AG04449 (cell line): ENCODE measurements around the gene MRPS25.

Experiments
- CTCF ChIA-PET: fragments of 350-600 bp; formaldehyde crosslinking; extraction: SDS; loops from one replicate; lab custom pipeline; 2021; ENCODE audit warnings: antibody characterized with exemption; lab: Yijun Ruan, JAX
- POLR2A ChIA-PET: fragments of 400-600, 350-600 bp; formaldehyde crosslinking; extraction: SDS; loops from one replicate; lab custom pipeline; 2020; ENCODE audit warnings: antibody characterized with exemption, inconsistent platforms; lab: Yijun Ruan, JAX
- DNase-seq: peaks from one replicate; pipeline ENCODE4 v3.0.0-alpha.2; 2010; ENCODE audit warnings: low read depth, low spot score
- H3K4me3 ChIP-seq: 2 replicates; pipeline ENCODE4 v1.5.1; 2011; ENCODE audit warnings: low read depth, mild to moderate bottlenecking, control low read depth, low read length
- TF ChIP-seq, protein P1 (sequence below): IDR thresholded peaks from one replicate; pipeline ENCODE4 v1.5.1; 2011; ENCODE audit warnings: mild to moderate bottlenecking, moderate library complexity, low read length, control low read depth, inconsistent platforms; ENCODE audit not compliant: insufficient read depth; ENCODE audit errors: missing control alignments

MRPS25 gene

DNA sequence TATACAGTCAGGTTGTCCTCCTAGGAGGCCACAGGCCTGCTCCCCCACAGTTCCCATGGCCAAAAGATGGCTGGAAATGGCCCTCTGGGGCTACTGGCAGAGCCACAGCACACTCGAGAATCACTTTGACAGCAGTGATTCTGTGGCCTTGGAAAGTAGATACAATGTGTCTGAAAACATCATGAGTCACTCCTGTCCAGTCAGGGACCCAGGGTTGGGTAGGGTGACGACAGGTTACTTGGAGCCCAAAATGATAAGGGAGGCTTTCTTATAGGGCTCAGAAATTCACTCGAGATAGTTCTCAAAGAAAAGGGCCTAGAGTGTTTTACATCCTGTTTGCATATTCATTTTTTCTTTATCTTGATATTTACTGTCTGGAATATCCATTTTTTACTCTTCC, 24.3 kb downstream of the MRPS25 start:
- no peak for DNase-seq
- ChIA-PET POLR2A (no interaction called here), CTCF (interaction anchor here (1.9 kb wide), 1 partner anchor 10 kb away, joined by 4 read pairs; no protein-coding TSS in a partner anchor)
- TF ChIP-seq, protein P1, sequence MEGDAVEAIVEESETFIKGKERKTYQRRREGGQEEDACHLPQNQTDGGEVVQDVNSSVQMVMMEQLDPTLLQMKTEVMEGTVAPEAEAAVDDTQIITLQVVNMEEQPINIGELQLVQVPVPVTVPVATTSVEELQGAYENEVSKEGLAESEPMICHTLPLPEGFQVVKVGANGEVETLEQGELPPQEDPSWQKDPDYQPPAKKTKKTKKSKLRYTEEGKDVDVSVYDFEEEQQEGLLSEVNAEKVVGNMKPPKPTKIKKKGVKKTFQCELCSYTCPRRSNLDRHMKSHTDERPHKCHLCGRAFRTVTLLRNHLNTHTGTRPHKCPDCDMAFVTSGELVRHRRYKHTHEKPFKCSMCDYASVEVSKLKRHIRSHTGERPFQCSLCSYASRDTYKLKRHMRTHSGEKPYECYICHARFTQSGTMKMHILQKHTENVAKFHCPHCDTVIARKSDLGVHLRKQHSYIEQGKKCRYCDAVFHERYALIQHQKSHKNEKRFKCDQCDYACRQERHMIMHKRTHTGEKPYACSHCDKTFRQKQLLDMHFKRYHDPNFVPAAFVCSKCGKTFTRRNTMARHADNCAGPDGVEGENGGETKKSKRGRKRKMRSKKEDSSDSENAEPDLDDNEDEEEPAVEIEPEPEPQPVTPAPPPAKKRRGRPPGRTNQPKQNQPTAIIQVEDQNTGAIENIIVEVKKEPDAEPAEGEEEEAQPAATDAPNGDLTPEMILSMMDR = no peak
- no peak overlapping the region for H3K4me3 ChIP-seq

DNA sequence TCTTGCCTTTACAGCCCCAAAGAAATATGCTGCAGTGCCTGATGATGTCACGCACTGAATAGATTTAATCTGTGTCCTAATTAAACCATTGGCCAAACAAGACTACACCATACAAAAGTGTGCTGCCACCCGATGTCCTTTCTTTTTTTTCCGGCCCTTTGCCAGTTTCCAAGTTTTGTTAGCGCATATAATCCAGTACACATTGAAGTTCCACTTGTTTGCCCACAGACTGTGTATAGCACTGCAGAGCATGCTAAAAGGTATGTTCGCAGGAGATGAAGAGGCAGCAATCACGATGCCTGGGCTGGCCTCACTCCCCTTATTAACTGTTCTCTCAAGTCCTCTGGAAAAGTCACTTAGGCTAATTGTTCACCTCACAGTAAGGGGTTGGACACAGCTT, 26.8 kb downstream of the MRPS25 start:
- POLR2A ChIA-PET = no interaction called here
- DNase-seq = no peak
- no peak overlapping the region for H3K4me3 ChIP-seq
- TF ChIP-seq, protein P1 = no peak
- CTCF ChIA-PET = interaction anchor here (1.5 to 1.9 kb wide), 2 partner anchors 13 to 117 kb away, joined by 4 to 6 read pairs; no protein-coding TSS in a partner anchor

DNA sequence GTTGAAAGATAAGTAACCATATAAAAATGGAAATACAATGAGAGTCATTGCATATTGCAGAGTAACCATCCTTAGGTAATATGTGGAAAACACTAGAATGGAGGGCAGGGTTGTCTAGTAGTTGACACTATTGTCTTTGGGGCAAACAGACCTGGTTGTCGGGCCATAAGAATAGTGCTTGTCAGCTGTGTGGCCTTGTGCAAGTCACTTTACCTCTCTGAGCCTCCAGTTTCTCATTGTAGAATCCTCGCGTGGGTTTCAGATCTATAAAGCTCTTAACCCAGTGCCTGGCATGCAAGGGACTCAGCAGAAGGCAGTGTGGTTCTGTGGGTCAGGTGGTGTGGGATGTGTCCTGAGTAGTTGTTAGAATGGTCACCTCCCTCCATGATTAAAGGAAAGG, 32.0 kb downstream of the MRPS25 start:
- TF ChIP-seq, protein P1 = no peak
- ChIA-PET POLR2A (no interaction called here), CTCF (interaction anchor here (0.9 kb wide), 1 partner anchor 108 kb away, joined by 3 read pairs; no protein-coding TSS in a partner anchor)
- DNase-seq = no peak
- H3K4me3 ChIP-seq = no peak overlapping the region

DNA sequence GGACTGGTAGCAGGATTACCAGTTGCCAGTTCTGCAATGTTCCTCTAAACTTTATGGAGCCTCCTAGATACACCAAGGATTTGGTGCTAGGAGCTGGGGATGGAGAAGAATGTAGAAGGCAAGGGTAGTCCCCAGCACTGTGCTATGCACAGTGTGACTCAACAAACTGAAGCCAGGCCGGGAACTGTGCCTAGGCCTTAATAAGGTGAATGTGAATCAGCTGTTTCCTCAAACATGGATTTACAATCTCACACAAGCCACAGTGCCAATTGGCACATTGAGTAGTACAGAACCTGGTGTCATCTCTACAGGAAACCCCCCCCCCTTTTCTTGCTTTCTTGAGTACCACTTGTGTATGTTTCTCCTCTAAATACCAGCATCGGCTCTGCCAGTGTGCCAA, 32.5 kb downstream of the MRPS25 start:
- no peak overlapping the region for H3K4me3 ChIP-seq
- no peak for DNase-seq
- CTCF ChIA-PET = interaction anchor here (0.9 kb wide), 1 partner anchor 108 kb away, joined by 3 read pairs; no protein-coding TSS in a partner anchor
- POLR2A ChIA-PET = no interaction called here
- TF ChIP-seq, protein P1 = no peak

DNA sequence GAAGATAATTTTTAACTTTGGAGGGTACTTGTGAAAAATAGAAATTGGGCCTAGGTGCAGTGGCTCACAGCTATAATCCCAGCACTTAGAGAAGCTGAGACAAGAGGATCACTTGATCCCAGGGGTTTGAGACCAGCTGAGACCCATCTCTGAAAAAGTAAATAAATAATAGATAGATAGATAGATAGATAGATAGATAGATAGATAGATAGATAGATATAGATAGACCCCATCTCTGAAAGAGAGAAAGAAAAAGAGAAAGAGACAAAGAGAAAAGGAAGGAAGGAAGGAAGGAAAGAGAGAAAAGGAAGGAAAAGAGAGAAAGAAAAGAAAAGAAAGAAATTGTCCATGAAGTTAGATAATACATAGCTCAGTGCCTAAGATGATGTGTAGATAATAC, 35.5 kb downstream of the MRPS25 start:
- CTCF ChIA-PET = interaction anchor here (0.9 to 2.3 kb wide), 5 partner anchors 14 to 109 kb away, joined by 3 to 5 read pairs (median 3); no protein-coding TSS in a partner anchor
- POLR2A ChIA-PET = no interaction called here
- DNase-seq = no peak
- no peak overlapping the region for H3K4me3 ChIP-seq
- TF ChIP-seq, protein P1 = no peak

DNA sequence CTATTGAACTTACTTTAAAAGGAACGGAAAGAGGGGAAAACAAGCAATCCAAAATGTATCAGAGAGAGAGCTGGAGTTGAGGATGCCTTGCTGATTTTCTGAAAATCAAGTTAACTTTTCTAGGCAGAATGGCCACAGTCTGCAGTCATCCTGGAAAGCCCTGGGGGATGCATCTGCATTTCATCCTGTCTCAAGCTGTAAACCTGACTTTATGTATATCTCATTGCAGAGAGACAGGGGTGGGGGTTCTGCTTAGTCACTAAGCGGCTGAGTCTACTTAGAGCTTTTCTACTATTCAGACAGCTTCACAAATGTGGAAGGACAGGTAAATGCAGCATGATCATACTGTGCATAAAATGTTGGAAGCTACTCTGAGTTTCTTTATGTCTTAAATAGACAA, 41.4 kb downstream of the MRPS25 start:
- H3K4me3 ChIP-seq = no peak overlapping the region
- CTCF ChIA-PET = no interaction called here
- no peak for DNase-seq
- POLR2A ChIA-PET = no interaction called here
- TF ChIP-seq, protein P1 = no peak
